ENCODE results near the gene MRPL44.

DNA sequence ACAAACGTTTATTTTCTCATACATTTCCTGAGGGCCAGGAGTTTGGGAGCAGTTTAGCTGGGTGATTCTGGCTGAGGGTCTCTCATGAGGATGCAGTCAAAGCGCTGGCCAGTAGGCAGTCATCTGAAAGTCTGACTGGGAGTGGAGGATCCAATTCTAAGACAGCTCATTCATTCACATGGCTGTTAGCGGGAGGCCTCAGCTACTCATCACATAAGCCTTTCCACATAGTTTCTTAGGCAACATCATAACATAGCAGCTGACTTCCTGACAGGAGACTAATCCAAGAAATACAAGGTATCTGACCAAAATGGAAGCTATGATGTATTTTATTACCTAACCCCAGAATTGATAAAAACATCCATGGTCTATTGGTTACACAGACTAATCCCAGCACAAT is 2.9 kb upstream of the MRPL44 start:
- no peak for TF ChIP-seq STAT5B (CRISPR knock-in tag; IDR thresholded peaks at IDR 0.05)
- TF ChIP-seq GPN1 (CRISPR knock-in tag; IDR thresholded peaks at IDR 0.05; ENCODE audit: borderline replicate concordance): no peak
- no peak for TF ChIP-seq MTERF4 (CRISPR knock-in tag; IDR thresholded peaks at IDR 0.05)

Measured in HepG2 (cell line).